RWPE1 (cell line): ENCODE results near the gene CNN3.

Source experiments
- CTCF ChIA-PET: fragments of 350-600 bp; sonication (Branson Sonifier 250); formaldehyde crosslinking; extraction: SDS; loops from one replicate; lab custom pipeline; 2021; lab: Yijun Ruan, JAX
- POLR2A ChIA-PET: fragments of 400-600 bp; formaldehyde crosslinking; extraction: SDS; loops from one replicate; lab custom pipeline; 2020; ENCODE audit warnings: antibody characterized with exemption; ENCODE audit not compliant: low non-redundant PET; lab: Yijun Ruan, JAX
- DNase-seq: peaks from one replicate; pipeline ENCODE4 v3.0.0; 2012; ENCODE audit warnings: low spot score
- H3K27ac ChIP-seq: fragments of 450-650 bp; 2 replicates; pipeline ENCODE4 v1.5.1; 2017
- TF ChIP-seq, protein P1 (sequence below): fragments of 450-650 bp; conservative IDR thresholded peaks from 2 replicates; pipeline ENCODE4 v1.5.1; 2017; ENCODE audit warnings: low read depth, mild to moderate bottlenecking

The CNN3 gene

DNA sequence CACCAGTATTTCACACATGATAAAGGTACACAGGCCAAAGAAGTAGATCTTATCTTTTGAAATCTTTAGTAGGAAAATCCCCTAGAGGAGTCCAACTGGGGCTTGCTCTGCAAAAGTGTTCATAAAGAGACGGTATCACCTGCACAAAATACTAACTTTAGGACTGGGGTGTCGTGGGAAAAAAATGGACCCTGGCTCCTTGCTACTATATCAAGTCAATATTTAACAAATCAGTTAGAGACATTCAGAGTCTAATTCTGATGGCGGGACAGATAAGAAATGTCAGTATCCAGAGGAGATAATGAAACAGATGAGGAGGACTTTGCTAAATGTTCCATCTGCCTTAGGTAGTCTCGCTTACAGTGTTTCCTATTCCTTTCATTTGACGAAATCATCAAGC, 25.6 kb upstream of the CNN3 start:
- ChIA-PET CTCF (interaction anchor here (1.3 kb wide), 1 partner anchor 91 kb away, joined by 6 read pairs; no protein-coding TSS in a partner anchor), POLR2A (no interaction called here)
- no peak overlapping the region for H3K27ac ChIP-seq
- DNase-seq: no peak
- TF ChIP-seq, protein P1, sequence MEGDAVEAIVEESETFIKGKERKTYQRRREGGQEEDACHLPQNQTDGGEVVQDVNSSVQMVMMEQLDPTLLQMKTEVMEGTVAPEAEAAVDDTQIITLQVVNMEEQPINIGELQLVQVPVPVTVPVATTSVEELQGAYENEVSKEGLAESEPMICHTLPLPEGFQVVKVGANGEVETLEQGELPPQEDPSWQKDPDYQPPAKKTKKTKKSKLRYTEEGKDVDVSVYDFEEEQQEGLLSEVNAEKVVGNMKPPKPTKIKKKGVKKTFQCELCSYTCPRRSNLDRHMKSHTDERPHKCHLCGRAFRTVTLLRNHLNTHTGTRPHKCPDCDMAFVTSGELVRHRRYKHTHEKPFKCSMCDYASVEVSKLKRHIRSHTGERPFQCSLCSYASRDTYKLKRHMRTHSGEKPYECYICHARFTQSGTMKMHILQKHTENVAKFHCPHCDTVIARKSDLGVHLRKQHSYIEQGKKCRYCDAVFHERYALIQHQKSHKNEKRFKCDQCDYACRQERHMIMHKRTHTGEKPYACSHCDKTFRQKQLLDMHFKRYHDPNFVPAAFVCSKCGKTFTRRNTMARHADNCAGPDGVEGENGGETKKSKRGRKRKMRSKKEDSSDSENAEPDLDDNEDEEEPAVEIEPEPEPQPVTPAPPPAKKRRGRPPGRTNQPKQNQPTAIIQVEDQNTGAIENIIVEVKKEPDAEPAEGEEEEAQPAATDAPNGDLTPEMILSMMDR: no peak

DNA sequence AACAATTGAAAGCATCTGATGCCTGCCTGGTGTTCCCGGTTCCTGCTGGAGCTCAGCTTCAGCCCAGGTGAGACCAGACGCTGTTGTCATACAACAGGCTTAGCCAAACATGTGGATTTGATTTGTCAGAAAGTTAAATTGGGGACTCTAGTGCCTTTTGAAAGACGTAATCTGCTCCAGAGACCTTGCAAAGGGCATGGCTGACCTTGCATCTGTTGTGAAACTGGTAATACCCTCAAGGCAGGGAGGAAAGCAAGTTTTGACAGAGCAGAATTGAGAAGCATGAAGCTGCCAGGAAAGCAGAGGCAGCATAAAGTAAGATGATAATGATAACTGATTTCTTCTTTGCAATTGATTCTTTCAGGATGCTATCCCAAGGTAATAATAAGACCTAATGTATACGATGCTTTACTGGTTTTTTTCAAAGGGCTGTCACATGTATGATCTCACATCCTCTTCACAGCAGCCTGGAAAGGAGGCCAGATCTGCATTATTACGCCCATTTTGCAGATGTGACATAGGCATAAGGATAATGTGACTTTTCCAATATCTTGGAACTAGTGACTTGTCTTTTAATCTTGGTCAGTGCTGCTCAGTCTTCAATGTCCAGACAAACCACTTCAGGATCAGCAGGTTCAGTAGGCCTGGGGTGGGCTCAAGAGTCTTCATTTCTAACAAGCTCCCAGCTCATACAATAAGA, 24.7 kb upstream of the CNN3 start:
- H3K27ac ChIP-seq: no peak overlapping the region
- TF ChIP-seq, protein P1: no peak
- DNase-seq: peak; percentile 35
- CTCF ChIA-PET: interaction anchor here (0.6 to 1.3 kb wide), 3 partner anchors 11 to 218 kb away, joined by 3 to 6 read pairs (median 4); no protein-coding TSS in a partner anchor
- POLR2A ChIA-PET: no interaction called here

DNA sequence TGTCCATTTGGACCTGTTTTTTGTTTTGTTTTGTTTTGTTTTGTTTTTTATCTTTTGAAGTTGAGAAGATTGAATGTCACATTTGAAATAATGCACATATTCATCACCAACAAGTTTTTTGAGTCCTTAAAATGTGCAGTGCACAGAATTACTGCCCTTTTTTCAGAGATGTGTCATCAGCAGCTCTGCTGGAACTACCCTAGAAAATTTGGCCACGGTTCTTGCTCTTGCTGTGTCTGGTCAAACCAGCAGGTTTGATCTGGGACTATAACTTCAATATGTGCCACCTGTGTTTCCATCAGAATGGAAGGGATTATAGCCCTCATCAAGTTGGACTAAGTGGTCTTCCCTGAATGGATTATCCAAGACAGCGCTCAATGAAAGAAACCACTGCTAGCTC, 24.1 kb upstream of the CNN3 start:
- POLR2A ChIA-PET: no interaction called here
- no peak overlapping the region for H3K27ac ChIP-seq
- CTCF ChIA-PET: interaction anchor here (0.7 kb wide), 1 partner anchor 218 kb away, joined by 4 read pairs; no protein-coding TSS in a partner anchor
- TF ChIP-seq, protein P1: no peak
- DNase-seq: no peak

DNA sequence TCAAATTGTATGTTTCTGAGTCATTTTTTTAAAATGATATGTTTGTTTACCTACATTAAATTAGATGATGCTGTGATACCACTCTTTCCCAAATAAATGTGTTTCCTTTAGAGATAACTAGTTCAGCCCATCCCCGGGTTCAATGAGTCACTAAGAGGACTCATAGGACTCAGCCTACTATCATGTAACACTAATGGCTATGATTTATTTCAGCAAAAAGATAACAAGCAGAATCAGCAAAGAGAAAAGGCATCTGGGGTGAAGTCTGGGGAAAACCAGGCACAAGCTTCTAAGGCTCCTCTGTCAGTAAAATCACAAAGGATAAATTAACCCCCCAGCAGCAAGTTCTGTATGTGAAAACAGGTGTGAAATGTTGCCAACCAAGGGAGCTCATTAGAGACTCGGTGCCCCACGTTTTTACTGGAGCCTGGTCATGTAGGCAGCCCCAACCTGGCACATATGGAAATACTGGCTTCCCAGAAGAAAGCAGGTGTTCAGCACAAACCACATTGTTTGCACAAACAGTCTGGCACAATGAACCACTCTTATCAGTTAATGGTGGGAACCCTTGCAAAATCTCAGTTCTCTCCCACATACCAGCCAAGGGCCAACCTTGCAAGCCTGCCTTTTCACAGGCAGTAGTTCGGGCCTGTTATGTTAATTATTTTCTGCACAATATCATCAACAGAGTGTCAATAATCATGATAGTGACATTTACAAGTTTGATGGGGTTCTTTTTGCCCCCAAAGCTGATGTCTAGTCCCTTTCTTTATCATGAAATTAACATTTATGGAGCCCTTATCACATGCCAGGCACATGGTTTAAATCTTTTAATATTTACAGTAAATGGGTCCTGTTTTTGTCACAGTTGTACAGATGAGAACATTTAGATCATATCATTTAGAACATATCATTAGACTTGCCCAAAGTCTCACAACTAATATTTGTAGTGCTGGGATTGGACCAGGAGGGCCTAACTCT, 23.1 kb upstream of the CNN3 start:
- ChIA-PET CTCF (interaction anchor here (0.6 kb wide), 1 partner anchor 375 kb away, joined by 3 read pairs; no protein-coding TSS in a partner anchor), POLR2A (no interaction called here)
- TF ChIP-seq, protein P1: no peak
- no peak overlapping the region for H3K27ac ChIP-seq
- DNase-seq: no peak

DNA sequence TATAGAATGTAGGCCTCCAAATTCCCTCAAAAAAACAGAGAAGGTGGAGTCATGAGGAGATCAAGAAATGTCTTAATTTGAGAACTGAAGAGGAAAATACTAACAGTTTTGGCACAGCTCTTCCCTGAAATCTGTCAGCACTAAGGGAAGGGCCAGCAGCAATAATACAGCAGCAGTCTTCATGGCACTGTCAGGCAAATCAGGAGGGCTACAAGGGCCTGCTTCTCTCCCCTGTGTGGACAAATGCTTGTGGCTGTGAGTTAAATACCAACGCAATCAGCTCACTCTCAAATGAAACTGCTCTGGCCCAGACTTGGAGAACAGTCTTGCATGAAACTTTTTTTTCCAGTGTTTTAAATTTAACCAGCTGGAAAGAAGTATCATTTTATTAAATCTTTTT, 20.5 kb upstream of the CNN3 start:
- ChIA-PET POLR2A (no interaction called here), CTCF (interaction anchor here (0.5 to 0.9 kb wide), 4 partner anchors 12 to 96 kb away, joined by 3 read pairs; partner anchors contain the start of gene CNN3)
- DNase-seq: no peak
- no peak overlapping the region for H3K27ac ChIP-seq
- TF ChIP-seq, protein P1: no peak

DNA sequence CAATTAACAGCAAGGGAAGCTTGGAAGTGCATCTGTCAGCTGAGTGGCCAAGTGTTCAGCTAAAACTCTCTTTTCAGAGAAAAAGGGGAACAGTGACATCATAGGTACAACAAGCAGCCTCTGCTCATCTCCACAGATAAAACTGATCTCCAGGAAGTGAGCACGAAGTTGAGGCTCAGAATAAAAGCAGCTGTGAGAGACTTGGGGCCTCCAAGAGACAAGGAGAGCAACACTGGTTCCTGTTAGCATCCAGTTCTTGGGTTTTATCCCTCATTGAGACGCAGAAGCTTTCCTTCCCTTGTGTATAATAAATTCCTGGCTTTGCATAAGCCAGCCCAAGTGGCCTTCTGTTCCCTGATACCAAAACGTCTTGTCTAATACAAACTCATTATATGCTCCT, 20.0 kb upstream of the CNN3 start:
- ChIA-PET POLR2A (no interaction called here), CTCF (interaction anchor here (0.5 kb wide), 1 partner anchor 12 kb away, joined by 3 read pairs; no protein-coding TSS in a partner anchor)
- TF ChIP-seq, protein P1: no peak
- no peak for DNase-seq
- no peak overlapping the region for H3K27ac ChIP-seq
